GM10248 (cell line): ENCODE data around the gene SLCO4A1.

ENCODE experiments used
- CTCF ChIA-PET: fragments of 300-600 bp; sonication (Branson Sonifier 250); formaldehyde crosslinking; extraction: SDS; loops from one replicate; lab custom pipeline; 2021; ENCODE audit warnings: antibody characterized with exemption; lab: Yijun Ruan, JAX
- POLR2A ChIA-PET: fragments of 350-650 bp; sonication (Branson Sonifier 250); formaldehyde crosslinking; extraction: SDS; loops from one replicate; lab custom pipeline; 2020; ENCODE audit warnings: antibody characterized with exemption; lab: Yijun Ruan, JAX
- DNase-seq: peaks from one replicate; pipeline ENCODE4 v3.0.0; 2012; ENCODE audit errors: extremely low spot score
- TF ChIP-seq, protein P1 (sequence below): IDR thresholded peaks from 2 replicates; pipeline ENCODE4 v1.5.1; 2012; ENCODE audit warnings: mild to moderate bottlenecking, low read depth; ENCODE audit errors: extremely low read depth, missing control alignments, control extremely low read depth

Gene SLCO4A1

DNA sequence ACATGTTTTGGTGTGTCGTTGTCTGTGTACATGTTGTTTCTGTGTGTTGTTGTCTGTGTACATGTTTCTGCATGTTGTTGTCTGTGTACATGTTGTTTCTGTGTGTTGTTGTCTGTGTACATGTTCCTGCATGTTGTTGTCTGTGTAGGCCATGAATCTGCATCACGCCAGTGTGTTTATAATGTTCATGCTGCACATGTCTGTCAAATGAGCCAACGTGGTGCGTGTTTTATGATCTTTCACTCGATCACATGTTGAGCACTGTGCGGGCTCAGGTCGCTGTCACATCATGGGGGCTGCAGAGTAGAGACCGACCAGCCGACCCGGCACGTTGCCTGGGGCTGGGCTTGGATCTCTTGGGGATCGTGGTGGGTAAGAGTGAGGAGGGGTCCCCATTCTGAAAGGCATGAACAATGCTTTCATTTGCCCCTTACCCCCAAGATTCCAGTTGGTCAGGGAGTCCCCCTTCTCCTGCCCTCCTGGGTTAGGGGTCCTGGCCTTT is 26.5 kb upstream of the SLCO4A1 start:
- CTCF ChIA-PET = interaction anchor here (0.9 to 2.3 kb wide), 11 partner anchors 7 to 222 kb away, joined by 3 to 26 read pairs (median 5); partner anchors contain the start of gene SLCO4A1

DNA sequence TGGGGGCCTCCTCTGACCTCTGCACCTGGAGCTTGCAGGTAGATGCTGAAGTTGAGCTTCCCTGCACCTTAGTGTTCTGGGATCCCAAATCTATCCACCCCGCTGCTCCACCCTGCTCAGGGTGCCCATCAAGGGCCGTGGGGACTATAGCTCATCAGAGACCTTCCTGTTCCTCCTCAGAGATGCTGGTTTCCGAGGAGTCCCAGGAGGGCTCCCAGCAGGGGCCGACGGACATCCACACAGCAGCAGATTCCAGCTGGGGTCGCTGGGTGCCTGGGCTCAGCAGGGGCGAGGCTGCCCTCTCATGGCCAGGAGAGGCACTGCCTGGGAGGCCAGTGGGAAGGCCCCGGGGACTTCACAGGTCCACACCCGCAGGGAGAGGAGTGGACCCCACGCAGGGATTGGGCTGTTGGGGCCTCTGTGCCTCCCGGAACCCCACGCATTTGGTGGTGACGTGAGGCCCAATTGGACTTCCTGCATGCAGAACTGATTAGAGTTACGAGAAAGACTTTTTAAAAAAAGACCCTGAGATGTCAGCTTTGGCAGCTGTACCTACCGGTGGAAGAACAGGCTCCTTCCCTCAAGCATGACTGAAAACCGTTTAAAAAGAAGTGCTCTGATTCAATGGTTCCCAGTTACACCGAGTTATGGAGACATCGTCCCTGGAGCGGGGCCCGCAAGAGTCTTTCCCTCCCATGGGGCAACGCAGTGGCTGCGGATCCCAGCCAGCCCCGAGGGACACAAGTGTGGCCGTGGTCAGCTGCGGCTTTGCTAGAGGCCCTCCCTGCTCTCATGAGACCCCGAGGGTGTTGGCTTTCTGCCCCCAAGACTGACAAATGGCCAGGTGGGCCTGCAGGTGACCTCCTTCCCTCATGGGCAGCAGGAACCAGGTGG is 25.3 kb upstream of the SLCO4A1 start:
- POLR2A ChIA-PET = interaction anchor here (1.0 kb wide), 1 partner anchor 11 kb away, joined by 3 read pairs; no protein-coding TSS in a partner anchor
- TF ChIP-seq, protein P1, sequence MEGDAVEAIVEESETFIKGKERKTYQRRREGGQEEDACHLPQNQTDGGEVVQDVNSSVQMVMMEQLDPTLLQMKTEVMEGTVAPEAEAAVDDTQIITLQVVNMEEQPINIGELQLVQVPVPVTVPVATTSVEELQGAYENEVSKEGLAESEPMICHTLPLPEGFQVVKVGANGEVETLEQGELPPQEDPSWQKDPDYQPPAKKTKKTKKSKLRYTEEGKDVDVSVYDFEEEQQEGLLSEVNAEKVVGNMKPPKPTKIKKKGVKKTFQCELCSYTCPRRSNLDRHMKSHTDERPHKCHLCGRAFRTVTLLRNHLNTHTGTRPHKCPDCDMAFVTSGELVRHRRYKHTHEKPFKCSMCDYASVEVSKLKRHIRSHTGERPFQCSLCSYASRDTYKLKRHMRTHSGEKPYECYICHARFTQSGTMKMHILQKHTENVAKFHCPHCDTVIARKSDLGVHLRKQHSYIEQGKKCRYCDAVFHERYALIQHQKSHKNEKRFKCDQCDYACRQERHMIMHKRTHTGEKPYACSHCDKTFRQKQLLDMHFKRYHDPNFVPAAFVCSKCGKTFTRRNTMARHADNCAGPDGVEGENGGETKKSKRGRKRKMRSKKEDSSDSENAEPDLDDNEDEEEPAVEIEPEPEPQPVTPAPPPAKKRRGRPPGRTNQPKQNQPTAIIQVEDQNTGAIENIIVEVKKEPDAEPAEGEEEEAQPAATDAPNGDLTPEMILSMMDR = peak; percentile 98
- CTCF ChIA-PET = interaction anchor here (0.6 to 2.8 kb wide), 40 partner anchors 9 to 496 kb away, joined by 3 to 26 read pairs (median 4); partner anchors contain the start of genes ADRM1 and SLCO4A1
- peak; percentile 90 for DNase-seq

More for the DNA sequence above, 26.5 kb upstream of the SLCO4A1 start:
- POLR2A ChIA-PET = no interaction called here
- DNase-seq = no peak
- TF ChIP-seq, protein P1 = no peak

DNA sequence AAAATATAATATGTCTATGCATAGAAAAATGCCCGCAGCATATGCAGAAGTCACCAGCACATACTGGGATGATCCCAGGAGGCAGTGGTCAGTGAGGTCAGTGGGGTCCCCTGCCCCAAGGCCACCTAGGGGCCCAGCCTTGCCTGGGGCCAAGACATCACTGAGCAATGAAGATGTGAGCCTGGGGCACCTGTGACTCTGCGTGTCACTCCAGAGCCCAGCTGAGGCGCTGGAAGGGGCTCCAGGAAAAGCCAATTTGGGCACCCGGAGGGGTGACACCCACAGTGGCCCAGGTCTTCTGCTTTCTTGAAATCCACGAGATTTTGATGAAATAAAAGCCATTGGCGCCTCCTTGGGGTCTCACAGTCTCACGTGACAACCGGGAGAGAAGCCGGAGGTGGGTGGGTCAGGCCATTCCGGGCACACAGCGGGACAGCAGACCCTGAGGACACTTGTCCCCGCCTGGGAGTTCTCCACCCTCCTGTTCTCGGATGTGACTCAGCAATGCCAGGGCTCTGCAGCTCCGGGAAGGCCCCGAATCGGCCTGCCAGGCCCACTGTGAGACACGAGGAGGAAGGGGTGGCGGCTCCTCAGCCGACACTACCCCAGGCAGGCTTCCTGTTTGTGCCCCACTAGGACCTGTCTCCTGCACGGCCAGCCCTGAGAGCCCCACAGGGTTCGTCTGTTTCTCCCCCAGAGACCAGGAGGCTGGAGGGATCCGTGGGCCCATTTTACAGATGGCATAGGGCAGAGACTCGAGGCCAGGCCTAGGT is 24.4 kb upstream of the SLCO4A1 start:
- DNase-seq = peak; percentile 68
- POLR2A ChIA-PET = interaction anchor here (1.2 kb wide), 1 partner anchor 27 kb away, joined by 3 read pairs; no protein-coding TSS in a partner anchor
- TF ChIP-seq, protein P1 = no peak
- CTCF ChIA-PET = interaction anchor here (0.7 to 2.8 kb wide), 25 partner anchors 8 to 497 kb away, joined by 3 to 26 read pairs (median 5); partner anchors contain the start of gene ADRM1

DNA sequence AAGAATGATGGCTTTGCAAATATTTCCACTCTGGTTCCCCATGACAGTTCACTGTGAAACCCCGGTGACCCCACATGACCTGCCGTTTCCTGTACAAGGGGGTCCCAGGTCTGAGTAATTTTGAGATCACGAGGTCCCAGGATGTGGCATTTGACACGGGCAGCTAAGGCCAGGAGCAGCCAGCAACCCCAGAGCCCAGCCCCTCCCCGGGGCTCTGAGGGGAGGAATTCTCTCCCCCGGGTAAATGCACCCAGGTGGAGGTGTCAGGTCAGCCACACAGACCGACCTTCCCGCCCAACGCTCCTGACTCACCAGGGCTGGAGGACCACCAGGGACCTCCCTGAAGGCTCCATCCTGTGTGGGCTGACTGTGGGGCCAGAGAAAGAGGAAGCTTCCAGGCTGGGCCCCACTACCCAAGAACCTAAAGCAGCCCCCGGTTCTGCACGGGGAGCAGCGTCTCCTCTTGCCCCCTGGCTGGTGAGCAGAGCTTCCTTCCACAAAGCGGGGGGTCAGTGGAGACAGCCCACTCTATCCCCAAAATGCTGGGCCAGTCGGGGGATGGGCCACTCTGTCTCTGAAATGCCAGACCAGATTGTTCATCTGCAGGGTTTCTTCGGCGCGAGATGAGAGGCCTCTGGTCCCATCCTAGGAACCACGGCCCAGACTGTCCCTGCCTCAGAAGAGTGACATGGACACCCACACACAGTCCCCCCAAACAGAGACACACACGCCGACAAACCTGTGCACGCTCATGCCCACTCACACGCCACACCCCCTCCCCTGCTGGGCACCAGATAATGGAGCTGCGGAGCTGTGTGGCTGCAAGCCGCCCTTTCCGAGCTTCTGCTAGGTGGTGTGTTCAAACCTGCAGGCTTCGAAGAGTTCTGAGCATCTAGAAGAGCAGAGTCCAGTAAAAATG is 23.4 kb upstream of the SLCO4A1 start:
- ChIA-PET CTCF (interaction anchor here (0.8 to 2.8 kb wide), 8 partner anchors 10 to 171 kb away, joined by 3 to 15 read pairs (median 3); partner anchors contain the start of gene SLCO4A1), POLR2A (interaction anchor here (1.2 kb wide), 1 partner anchor 26 kb away, joined by 3 read pairs; no protein-coding TSS in a partner anchor)
- TF ChIP-seq, protein P1 = no peak
- DNase-seq = peak; percentile 72

DNA sequence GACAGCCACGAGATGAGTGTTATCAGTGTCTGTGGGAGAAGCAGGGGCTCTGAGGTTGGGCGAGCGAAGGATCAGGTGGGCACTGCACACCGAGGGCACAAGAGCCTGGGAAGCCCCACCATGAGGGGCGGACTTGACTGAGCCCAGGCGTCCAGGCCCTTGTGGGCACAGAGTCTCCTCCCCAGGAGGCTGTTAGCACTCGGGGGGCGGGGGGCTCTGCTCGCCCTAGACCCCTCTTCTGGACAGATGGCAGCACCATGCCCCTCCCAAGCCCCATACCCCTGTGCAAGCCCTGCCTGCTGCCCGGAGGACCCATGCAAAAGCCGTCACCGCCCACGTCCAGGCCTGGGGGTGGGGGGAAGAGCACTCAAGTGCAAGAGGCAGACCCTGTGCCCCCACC is 21.7 kb upstream of the SLCO4A1 start:
- TF ChIP-seq, protein P1 = no peak
- ChIA-PET CTCF (no interaction called here), POLR2A (no interaction called here)
- no peak for DNase-seq
